Upper lobe of left lung (tissue), 6 donors: ENCODE results near the gene EDN2. TPM values are rescaled to one million over a fixed set of nuclear protein-coding genes. Genes with fewer than 3 reads are reported as not detected.

Experiments used
- ATAC-seq, 2 donors: fragments of 200-7000 bp; cut with Tn5 transposase; one replicate each; pipeline ENCODE4 v1.9.1; 2022; ENCODE audit warnings: mild to moderate bottlenecking in 2 of 2, moderate library complexity in 2 of 2; ENCODE audit not compliant: low FRiP score in 2 of 2
- DNase-seq, 2 donors: peaks; one replicate each; pipeline ENCODE4 v3.0.0-alpha.2; 2019 to 2020
- H3K27ac ChIP-seq, 4 donors: fragments of 200-600 bp; sonication (generic); one replicate each; pipeline ENCODE4 v1.5.1; 2016 to 2019
- H3K27me3 ChIP-seq, 4 donors: fragments of 200-600 bp; sonication (generic); one replicate each; pipeline ENCODE4 v1.5.1; 2017 to 2019
- H3K36me3 ChIP-seq, 4 donors: fragments of 200-600 bp; sonication (generic); one replicate each; pipeline ENCODE4 v1.5.1; 2016 to 2019
- H3K4me1 ChIP-seq, 4 donors: fragments of 200-600 bp; sonication (generic); one replicate each; pipeline ENCODE4 v1.5.1; 2018 to 2019
- H3K4me3 ChIP-seq, 4 donors: fragments of 200-600 bp; sonication (generic); one replicate each; pipeline ENCODE4 v1.5.1; 2017 to 2019; ENCODE audit warnings: mild to moderate bottlenecking in 2 of 4, moderate library complexity in 1 of 4
- H3K9me3 ChIP-seq, 4 donors: fragments of 200-600 bp; sonication (generic); one replicate each; pipeline ENCODE4 v1.5.1; 2018 to 2019
- EP300 ChIP-seq, 4 donors: sonication (generic); formaldehyde crosslinking; IDR thresholded peaks; one replicate each; pipeline ENCODE4 v1.5.1; 2017; ENCODE audit warnings: antibody characterized with exemption in 4 of 4, control low read depth in 2 of 4
- POLR2A ChIP-seq, 4 donors: fragments of 450-650 bp; IDR thresholded peaks; one replicate each; pipeline ENCODE4 v1.5.1; 2016 to 2017; ENCODE audit warnings: antibody characterized with exemption in 4 of 4, mild to moderate bottlenecking in 2 of 4
- POLR2AphosphoS5 ChIP-seq, 2 donors: sonication (generic); formaldehyde crosslinking; IDR thresholded peaks; one replicate each; pipeline ENCODE4 v1.5.1; 2017; ENCODE audit warnings: antibody characterized with exemption in 2 of 2
- WGBS, 2 donors: methylation state at CpG; one replicate each; pipeline ENCODE4 v1.1.5; 2017 to 2018; 5-methylcytosine and 5-hydroxymethylcytosine counted together
- total RNA-seq, 6 donors: library from RNA; depleted of rRNA in 4 of 6; stranded (reverse); fragments of >200 nt in 4 of 6; gene quantifications; one replicate each; pipeline versions ENCODE4 v1.1.0 to v1.2.1, GENCODE V29; 2016 to 2021
- TF ChIP-seq, protein P1 (sequence below), 6 experiments: fragments of 450-650 bp in 4 of 6; fragments of 200-600 bp in 2 of 6; sonication (generic) in 2 of 6; IDR thresholded peaks; one replicate each; pipeline ENCODE4 v1.5.1; 2016 to 2019; ENCODE audit warnings: antibody characterized with exemption in 6 of 6
- donor health status: DM: no; HTN: no; CAD: no; lungs with moderate emphysema.
- donor health status: DM: no; HTN: yes; CAD: no; lungs with severe emphysema.

EDN2 gene
- total RNA-seq, 6 donors from 2014 or later, result 0.49 to 4.0 (median 0.77) TPM; not detected in 3

DNA sequence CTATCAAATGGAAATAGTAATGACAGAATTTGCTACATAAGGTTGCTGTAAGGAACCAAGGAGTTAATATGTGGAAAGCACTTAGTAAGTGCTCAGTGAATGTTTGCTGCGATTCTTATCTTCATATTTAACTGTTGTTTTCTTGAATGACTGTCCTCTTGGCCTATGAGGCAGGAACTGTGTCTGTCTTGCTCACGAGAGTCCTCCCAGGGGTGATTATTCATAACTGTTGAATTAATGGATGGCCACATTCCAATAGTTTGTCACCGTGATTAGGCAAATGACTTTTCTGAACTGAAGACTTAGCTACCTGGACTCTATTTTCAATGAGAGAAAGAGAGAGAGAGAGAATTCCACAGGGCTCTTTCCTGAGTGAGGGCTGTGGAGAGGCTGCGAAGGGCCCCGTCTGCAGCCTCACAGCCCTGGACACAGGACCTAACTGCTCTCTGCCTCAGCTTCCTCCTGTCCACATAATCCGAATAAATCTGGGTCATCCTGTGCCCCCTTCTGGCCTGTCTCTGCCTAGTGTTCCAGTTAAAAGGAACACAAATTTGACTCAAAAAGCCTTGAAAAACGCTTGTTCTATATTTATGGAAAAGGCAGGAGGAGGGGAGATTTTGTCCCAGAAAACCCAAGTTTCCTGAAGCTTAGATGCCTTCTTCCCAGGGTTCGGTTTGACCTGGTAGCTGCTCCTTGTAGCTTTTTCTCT, 8.5 kb downstream of the EDN2 start:
- TF ChIP-seq POLR2AphosphoS5 (IDR thresholded peaks at IDR 0.05) (no peak), EP300 (IDR thresholded peaks at IDR 0.05) (no peak), POLR2A (IDR thresholded peaks at IDR 0.05) (no peak)
- TF ChIP-seq, protein P1, sequence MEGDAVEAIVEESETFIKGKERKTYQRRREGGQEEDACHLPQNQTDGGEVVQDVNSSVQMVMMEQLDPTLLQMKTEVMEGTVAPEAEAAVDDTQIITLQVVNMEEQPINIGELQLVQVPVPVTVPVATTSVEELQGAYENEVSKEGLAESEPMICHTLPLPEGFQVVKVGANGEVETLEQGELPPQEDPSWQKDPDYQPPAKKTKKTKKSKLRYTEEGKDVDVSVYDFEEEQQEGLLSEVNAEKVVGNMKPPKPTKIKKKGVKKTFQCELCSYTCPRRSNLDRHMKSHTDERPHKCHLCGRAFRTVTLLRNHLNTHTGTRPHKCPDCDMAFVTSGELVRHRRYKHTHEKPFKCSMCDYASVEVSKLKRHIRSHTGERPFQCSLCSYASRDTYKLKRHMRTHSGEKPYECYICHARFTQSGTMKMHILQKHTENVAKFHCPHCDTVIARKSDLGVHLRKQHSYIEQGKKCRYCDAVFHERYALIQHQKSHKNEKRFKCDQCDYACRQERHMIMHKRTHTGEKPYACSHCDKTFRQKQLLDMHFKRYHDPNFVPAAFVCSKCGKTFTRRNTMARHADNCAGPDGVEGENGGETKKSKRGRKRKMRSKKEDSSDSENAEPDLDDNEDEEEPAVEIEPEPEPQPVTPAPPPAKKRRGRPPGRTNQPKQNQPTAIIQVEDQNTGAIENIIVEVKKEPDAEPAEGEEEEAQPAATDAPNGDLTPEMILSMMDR (IDR thresholded peaks at IDR 0.05), result no peak
- 49 to 52% methylated on average over 8 of the region's 8 CpGs for WGBS, 2 donors
- Histone ChIP-seq H3K36me3 (no peaks in the 10 kb centered on the region), H3K9me3 (no peaks in the 10 kb centered on the region), H3K27ac (peak overlapping the region in 1 of 4 donors; percentile 4), H3K4me1 (peaks cover 30 to 39% (median 33%) of the 10 kb centered on the region in 4 donors), H3K4me3 (no peak overlapping the region), H3K27me3 (no peaks in the 10 kb centered on the region)
- ATAC-seq (no peak), DNase-seq (no peak)

DNA sequence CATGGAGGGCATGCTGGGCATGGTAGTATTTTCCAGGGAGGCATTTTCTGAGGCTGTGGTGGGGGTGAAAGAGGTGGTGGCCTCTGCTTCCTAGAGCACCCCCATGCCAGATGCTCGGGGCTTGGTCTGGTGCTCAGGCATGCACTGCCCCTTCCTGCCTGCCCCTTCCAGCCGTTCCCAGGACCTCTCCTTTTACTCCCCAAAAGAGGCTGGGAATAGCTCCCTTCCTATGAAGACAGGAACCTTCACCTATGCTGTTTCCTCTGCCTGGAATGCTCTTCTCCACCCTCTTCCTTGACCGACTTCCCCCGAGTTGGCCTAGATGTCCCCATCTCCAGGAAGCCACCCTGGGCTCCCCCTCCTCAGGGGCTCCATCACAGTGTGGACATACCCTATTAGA, 9.1 kb downstream of the EDN2 start:
- Histone ChIP-seq H3K27ac (peak overlapping the region; percentile 4 to 79 (median 63)), H3K4me1 (peaks cover 30 to 39% (median 33%) of the 10 kb centered on the region in 4 donors), H3K9me3 (no peaks in the 10 kb centered on the region), H3K4me3 (no peak overlapping the region), H3K36me3 (no peaks in the 10 kb centered on the region), H3K27me3 (no peaks in the 10 kb centered on the region)
- TF ChIP-seq POLR2AphosphoS5 (IDR thresholded peaks at IDR 0.05), result no peak
- TF ChIP-seq EP300 (IDR thresholded peaks at IDR 0.05), result no peak
- TF ChIP-seq POLR2A (IDR thresholded peaks at IDR 0.05), result no peak
- TF ChIP-seq, protein P1 (IDR thresholded peaks at IDR 0.05), result no peak
- 78 to 88% methylated on average over 4 of the region's 4 CpGs for WGBS, 2 donors
- DNase-seq (no peak), ATAC-seq (no peak)

DNA sequence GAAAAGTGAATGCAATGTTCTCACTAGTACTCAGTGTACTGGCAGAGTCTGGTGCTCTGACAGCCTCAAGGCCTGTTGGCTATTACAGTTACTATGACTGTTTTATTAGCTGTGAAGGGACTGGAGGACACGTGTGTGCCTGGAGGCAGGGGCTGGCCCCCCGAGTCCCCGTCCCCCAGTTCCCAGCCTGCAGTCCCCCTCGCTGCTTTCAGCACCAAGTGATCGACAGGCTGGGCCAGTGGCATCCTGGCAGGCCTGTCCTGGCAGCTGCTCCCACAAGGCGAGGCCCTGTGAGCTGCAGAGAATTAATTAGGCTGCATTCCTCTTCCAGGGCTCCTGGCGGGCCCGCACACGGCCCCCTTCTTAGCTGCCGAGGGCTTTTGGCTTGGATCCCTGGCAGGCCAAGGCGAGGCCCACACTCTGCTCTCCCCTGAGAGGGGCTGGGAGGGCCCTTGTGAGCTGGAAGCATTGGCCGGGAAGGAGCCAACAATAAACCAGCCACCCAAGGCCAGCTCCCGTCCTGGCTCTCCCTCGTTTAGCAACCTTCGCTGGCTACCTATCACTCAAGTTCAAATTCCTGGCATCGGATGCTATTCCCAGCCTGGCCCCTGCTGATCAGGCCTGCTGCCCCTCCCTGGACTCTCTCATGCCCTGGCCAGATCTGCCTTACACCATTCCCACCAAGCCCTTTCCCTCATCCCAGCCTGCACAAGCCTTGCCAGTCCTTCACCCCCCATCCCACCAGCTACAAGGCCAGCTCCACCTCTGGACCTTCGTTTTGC, 9.8 kb downstream of the EDN2 start:
- Histone ChIP-seq H3K36me3 (no peaks in the 10 kb centered on the region), H3K4me3 (no peak overlapping the region), H3K9me3 (no peaks in the 10 kb centered on the region), H3K27ac (peak overlapping the region; percentile 4 to 79 (median 63)), H3K4me1 (peaks cover 30 to 39% (median 33%) of the 10 kb centered on the region in 4 donors), H3K27me3 (no peaks in the 10 kb centered on the region)
- TF ChIP-seq POLR2AphosphoS5 (IDR thresholded peaks at IDR 0.05), result no peak
- no peak for TF ChIP-seq EP300 (IDR thresholded peaks at IDR 0.05)
- TF ChIP-seq, protein P1 (IDR thresholded peaks at IDR 0.05), result no peak
- TF ChIP-seq POLR2A (IDR thresholded peaks at IDR 0.05), result no peak
- DNase-seq (peak; percentile 56 to 85), ATAC-seq (peak; percentile 23 to 70)
- 41 to 63% methylated on average over 14 to 17 of the region's 17 CpGs for WGBS, 2 donors

DNA sequence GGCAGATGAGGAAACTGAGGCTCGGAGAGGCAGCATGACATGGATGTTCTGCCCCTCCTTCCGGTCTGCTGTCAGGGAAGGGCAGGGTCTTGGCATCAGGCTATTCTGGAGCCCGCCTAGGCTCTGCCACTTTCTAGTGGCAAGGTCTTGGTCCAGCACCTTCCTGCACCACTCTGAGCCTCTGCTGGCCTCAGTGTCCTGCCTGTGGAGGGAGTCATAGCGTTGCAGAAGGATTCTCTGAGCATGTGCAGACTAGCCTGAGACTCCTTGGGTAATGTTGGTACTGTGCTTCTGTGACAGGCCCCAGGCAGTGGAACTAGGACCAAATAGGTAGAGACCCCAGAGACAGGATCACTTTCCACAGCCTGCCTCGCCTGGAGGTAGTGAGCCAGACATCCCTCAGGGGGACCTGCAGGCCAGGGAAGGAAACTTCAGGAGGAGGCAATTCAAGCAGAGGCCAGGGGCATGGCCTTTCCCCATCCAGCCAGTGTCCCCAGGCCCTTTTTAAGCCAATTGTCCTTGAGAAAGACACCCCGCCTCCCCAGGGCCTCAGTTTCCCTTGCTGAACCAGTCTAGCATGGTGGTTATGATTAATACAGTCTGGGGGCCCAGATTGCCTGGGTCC, 10.6 kb downstream of the EDN2 start:
- DNase-seq (no peak), ATAC-seq (no peak)
- peaks cover 30 to 39% (median 33%) of the 10 kb centered on the region in 4 donors for H3K4me1 ChIP-seq

More for the DNA sequence above, 10.6 kb downstream of the EDN2 start:
- Histone ChIP-seq H3K27me3 (no peaks in the 10 kb centered on the region), H3K4me3 (no peak overlapping the region), H3K9me3 (no peaks in the 10 kb centered on the region), H3K36me3 (no peaks in the 10 kb centered on the region), H3K27ac (peak overlapping the region in 2 of 4 donors; percentile 53 to 79)
- 92% methylated on average over 4 to 6 of the region's 6 CpGs for WGBS, 2 donors
- TF ChIP-seq POLR2AphosphoS5 (IDR thresholded peaks at IDR 0.05), result no peak
- TF ChIP-seq, protein P1 (IDR thresholded peaks at IDR 0.05), result no peak
- no peak for TF ChIP-seq EP300 (IDR thresholded peaks at IDR 0.05)
- TF ChIP-seq POLR2A (IDR thresholded peaks at IDR 0.05), result no peak
